NCI-H69 (cell line): ENCODE data around the gene GTF2IRD1.
A peak's percentile ranks its signal among the peaks of the same experiment; 100 is the strongest.
"Not testable (repeated sequence)": the region's sequence is repeated elsewhere in the genome, so short reads cannot be mapped to it uniquely, and the experiment has no call there.

Experiments used
- DNase-seq: peaks from one replicate; lab custom pipeline; 2025; lab: John Stamatoyannopoulos, UW

Gene GTF2IRD1

GRCh38 chr7:74470504-74470903 is 16.8 kb downstream of the GTF2IRD1 start:
- no peak for DNase-seq

GRCh38 chr7:74473116-74473515 is 19.4 kb downstream of the GTF2IRD1 start:
- no peak for DNase-seq

- no peak for DNase-seq
These were observed 20.7 kb downstream of the GTF2IRD1 start for GRCh38 chr7:74474271-74474865.

- peak; percentile 92 for DNase-seq
These were observed 21.7 kb downstream of the GTF2IRD1 start for GRCh38 chr7:74475243-74475986.

- peak; percentile 77 for DNase-seq
These were observed 22.3 kb downstream of the GTF2IRD1 start for GRCh38 chr7:74475987-74476350.

- DNase-seq = no peak
These were observed 22.9 kb downstream of the GTF2IRD1 start for GRCh38 chr7:74476626-74477025.

GRCh38 chr7:74478671-74479065 is 25.0 kb downstream of the GTF2IRD1 start:
- DNase-seq = no peak

GRCh38 chr7:74479066-74479781 is 25.5 kb downstream of the GTF2IRD1 start:
- peak; percentile 98 for DNase-seq

GRCh38 chr7:74479961-74480829 is 26.5 kb downstream of the GTF2IRD1 start:
- peak; percentile 96 for DNase-seq

- peak; percentile 72 for DNase-seq
These were observed 27.2 kb downstream of the GTF2IRD1 start for GRCh38 chr7:74480861-74481417.

GRCh38 chr7:74481458-74482196 is 27.9 kb downstream of the GTF2IRD1 start:
- DNase-seq = peak; percentile 55

- DNase-seq = no peak
These were observed 28.4 kb downstream of the GTF2IRD1 start for GRCh38 chr7:74482197-74482467.

GRCh38 chr7:74482629-74483401 is 29.1 kb downstream of the GTF2IRD1 start:
- DNase-seq = no peak

- no peak for DNase-seq
These were observed 30.0 kb downstream of the GTF2IRD1 start for GRCh38 chr7:74483402-74484336.

- DNase-seq = no peak
These were observed 31.9 kb downstream of the GTF2IRD1 start for GRCh38 chr7:74485611-74486010.

- DNase-seq = not testable (repeated sequence)
These were observed 34.9 kb downstream of the GTF2IRD1 start for GRCh38 chr7:74488518-74489030.

GRCh38 chr7:74489997-74490945 is 36.6 kb downstream of the GTF2IRD1 start:
- DNase-seq = no peak

GRCh38 chr7:74491490-74491889 is 37.8 kb downstream of the GTF2IRD1 start:
- DNase-seq = not testable (repeated sequence)
